Dendritic cell treated with granulocyte-macrophage colony-stimulating factor and Interleukin-4, amounts not matched to agents 40 ng/mL and 50 ng/mL, for 4 days (primary cell): ENCODE data around the gene ATP2B3.
"Not testable (repeated sequence)": the region's sequence is repeated elsewhere in the genome, so short reads cannot be mapped to it uniquely, and the experiment has no call there.

Source experiments
- H3K27ac Mint-ChIP-seq: one replicate; pipeline ENCODE4 v1.8.0; 2022; ENCODE audit warnings: mild to moderate bottlenecking, mixed read lengths
- H3K27me3 Mint-ChIP-seq: one replicate; pipeline ENCODE4 v1.8.0; 2022; ENCODE audit warnings: mild to moderate bottlenecking, mixed read lengths
- H3K36me3 Mint-ChIP-seq: one replicate; pipeline ENCODE4 v1.8.0; 2022; ENCODE audit warnings: low read depth, mixed read lengths
- H3K4me1 Mint-ChIP-seq: one replicate; pipeline ENCODE4 v1.8.0; 2022; ENCODE audit warnings: low read depth, mixed read lengths
- H3K4me3 Mint-ChIP-seq: one replicate; pipeline ENCODE4 v1.8.0; 2022; ENCODE audit warnings: mild to moderate bottlenecking, moderate library complexity, mixed read lengths
- H3K9me3 Mint-ChIP-seq: one replicate; pipeline ENCODE4 v1.8.0; 2022; ENCODE audit warnings: mixed read lengths
- intact Hi-C: fragments of 100-400 bp; cut with micrococcal nuclease; formaldehyde crosslinking; loops from one replicate; pipeline ENCODE4 v1.15.0; 2022

ATP2B3 gene

GRCh38 chrX:153599192-153600031 is 82.0 kb downstream of the ATP2B3 start:
- Mint-ChIP-seq H3K27me3 (no peaks in the 10 kb centered on the region), H3K4me1 (peaks cover 52% of the 10 kb centered on the region), H3K4me3 (peak overlapping the region; percentile 80), H3K27ac (peak overlapping the region; percentile 72), H3K36me3 (peaks cover 19% of the 10 kb centered on the region), H3K9me3 (no peaks in the 10 kb centered on the region)
- intact Hi-C loops: no loop called here

- Mint-ChIP-seq H3K9me3 (no peaks in the 10 kb centered on the region), H3K27ac (peak overlapping the region; percentile 72), H3K27me3 (no peaks in the 10 kb centered on the region), H3K4me3 (peak overlapping the region; percentile 80), H3K36me3 (peaks cover 13% of the 10 kb centered on the region), H3K4me1 (peaks cover 58% of the 10 kb centered on the region)
- intact Hi-C loops: no loop called here
Observed at GRCh38 chrX:153600032-153600373, 82.6 kb downstream of the ATP2B3 start.

GRCh38 chrX:153600921-153601320 is 83.5 kb downstream of the ATP2B3 start:
- Mint-ChIP-seq H3K27me3 (no peaks in the 10 kb centered on the region), H3K4me3 (peak overlapping the region; percentile 44), H3K36me3 (peaks cover 3% of the 10 kb centered on the region), H3K27ac (peak overlapping the region; percentile 72), H3K9me3 (no peaks in the 10 kb centered on the region), H3K4me1 (peaks cover 58% of the 10 kb centered on the region)
- intact Hi-C loops: no loop called here

GRCh38 chrX:153601511-153602110 is 84.2 kb downstream of the ATP2B3 start:
- intact Hi-C loops: no loop called here

GRCh38 chrX:153602601-153603000 is 85.2 kb downstream of the ATP2B3 start:
- Mint-ChIP-seq H3K27me3 (peaks cover 10% of the 10 kb centered on the region), H3K36me3 (no peaks in the 10 kb centered on the region), H3K9me3 (no peaks in the 10 kb centered on the region), H3K4me1 (peaks cover 59% of the 10 kb centered on the region), H3K4me3 (peak overlapping the region; percentile 28), H3K27ac (peak overlapping the region; percentile 71)
- intact Hi-C loops: no loop called here

More at GRCh38 chrX:153601511-153602110, 84.2 kb downstream of the ATP2B3 start:
- H3K27ac Mint-ChIP-seq: peak overlapping the region; percentile 46
- peaks cover 4% of the 10 kb centered on the region for H3K27me3 Mint-ChIP-seq
- H3K36me3 Mint-ChIP-seq: no peaks in the 10 kb centered on the region
- H3K4me3 Mint-ChIP-seq: peak overlapping the region; percentile 20
- H3K4me1 Mint-ChIP-seq: peaks cover 57% of the 10 kb centered on the region
- H3K9me3 Mint-ChIP-seq: no peaks in the 10 kb centered on the region

GRCh38 chrX:153603131-153603656 is 85.8 kb downstream of the ATP2B3 start:
- intact Hi-C loops: no loop called here
- Mint-ChIP-seq H3K27me3 (peaks cover 10% of the 10 kb centered on the region), H3K9me3 (no peaks in the 10 kb centered on the region), H3K27ac (peak overlapping the region; percentile 71), H3K4me3 (no peak overlapping the region), H3K36me3 (no peaks in the 10 kb centered on the region), H3K4me1 (peaks cover 53% of the 10 kb centered on the region)

GRCh38 chrX:153604666-153605380 is 87.4 kb downstream of the ATP2B3 start:
- H3K4me3 Mint-ChIP-seq, intact Hi-C loops, H3K36me3 Mint-ChIP-seq, H3K9me3 Mint-ChIP-seq: not testable (repeated sequence)
- H3K4me1 Mint-ChIP-seq: peaks cover 59% of the 10 kb centered on the region
- H3K27me3 Mint-ChIP-seq: peaks cover 18% of the 10 kb centered on the region
- peak overlapping the region; percentile 78 for H3K27ac Mint-ChIP-seq

GRCh38 chrX:153606503-153606902 is 89.1 kb downstream of the ATP2B3 start:
- no peak overlapping the region for H3K4me3 Mint-ChIP-seq
- no peaks in the 10 kb centered on the region for H3K9me3 Mint-ChIP-seq
- intact Hi-C loops: no loop called here
- peaks cover 47% of the 10 kb centered on the region for H3K4me1 Mint-ChIP-seq
- H3K36me3 Mint-ChIP-seq: no peaks in the 10 kb centered on the region
- H3K27me3 Mint-ChIP-seq: peaks cover 28% of the 10 kb centered on the region
- H3K27ac Mint-ChIP-seq: no peak overlapping the region

- no peak overlapping the region for H3K27ac Mint-ChIP-seq
- H3K4me3 Mint-ChIP-seq: no peak overlapping the region
- no peaks in the 10 kb centered on the region for H3K9me3 Mint-ChIP-seq
- H3K36me3 Mint-ChIP-seq: no peaks in the 10 kb centered on the region
- intact Hi-C loops: no loop called here
- H3K27me3 Mint-ChIP-seq: peaks cover 33% of the 10 kb centered on the region
- H3K4me1 Mint-ChIP-seq: peaks cover 35% of the 10 kb centered on the region
Observed at GRCh38 chrX:153608376-153608775, 90.9 kb downstream of the ATP2B3 start.

- Mint-ChIP-seq H3K4me1 (peaks cover 35% of the 10 kb centered on the region), H3K4me3 (no peak overlapping the region), H3K9me3 (no peaks in the 10 kb centered on the region), H3K27me3 (peaks cover 37% of the 10 kb centered on the region), H3K36me3 (no peaks in the 10 kb centered on the region), H3K27ac (no peak overlapping the region)
- intact Hi-C loops: no loop called here
Observed at GRCh38 chrX:153608806-153609205, 91.4 kb downstream of the ATP2B3 start.

- Mint-ChIP-seq H3K4me3 (peak overlapping the region; percentile 58), H3K27ac (no peak overlapping the region), H3K36me3 (no peaks in the 10 kb centered on the region), H3K4me1 (peaks cover 23% of the 10 kb centered on the region), H3K27me3 (peaks cover 47% of the 10 kb centered on the region), H3K9me3 (no peaks in the 10 kb centered on the region)
- intact Hi-C loops: no loop called here
Observed at GRCh38 chrX:153609917-153610835, 92.7 kb downstream of the ATP2B3 start.

- H3K9me3 Mint-ChIP-seq: no peaks in the 10 kb centered on the region
- intact Hi-C loops: no loop called here
- no peak overlapping the region for H3K4me3 Mint-ChIP-seq
- peaks cover 49% of the 10 kb centered on the region for H3K27me3 Mint-ChIP-seq
- no peak overlapping the region for H3K27ac Mint-ChIP-seq
- no peaks in the 10 kb centered on the region for H3K36me3 Mint-ChIP-seq
- peaks cover 22% of the 10 kb centered on the region for H3K4me1 Mint-ChIP-seq
Observed at GRCh38 chrX:153610836-153611213, 93.4 kb downstream of the ATP2B3 start.
